GM12872 (cell line): ENCODE results near the gene SIL1.

ENCODE experiments used
- TF ChIP-seq, protein P1 (sequence below): IDR thresholded peaks from 3 replicates; pipeline ENCODE4 v1.5.1; 2011; ENCODE audit warnings: low read depth, mild to moderate bottlenecking, low read length, moderate library complexity; ENCODE audit not compliant: insufficient read depth

SIL1 gene

GRCh38 chr5:138946241-138946623 lies 251.9 kb downstream of the SIL1 start:
- TF ChIP-seq, protein P1, sequence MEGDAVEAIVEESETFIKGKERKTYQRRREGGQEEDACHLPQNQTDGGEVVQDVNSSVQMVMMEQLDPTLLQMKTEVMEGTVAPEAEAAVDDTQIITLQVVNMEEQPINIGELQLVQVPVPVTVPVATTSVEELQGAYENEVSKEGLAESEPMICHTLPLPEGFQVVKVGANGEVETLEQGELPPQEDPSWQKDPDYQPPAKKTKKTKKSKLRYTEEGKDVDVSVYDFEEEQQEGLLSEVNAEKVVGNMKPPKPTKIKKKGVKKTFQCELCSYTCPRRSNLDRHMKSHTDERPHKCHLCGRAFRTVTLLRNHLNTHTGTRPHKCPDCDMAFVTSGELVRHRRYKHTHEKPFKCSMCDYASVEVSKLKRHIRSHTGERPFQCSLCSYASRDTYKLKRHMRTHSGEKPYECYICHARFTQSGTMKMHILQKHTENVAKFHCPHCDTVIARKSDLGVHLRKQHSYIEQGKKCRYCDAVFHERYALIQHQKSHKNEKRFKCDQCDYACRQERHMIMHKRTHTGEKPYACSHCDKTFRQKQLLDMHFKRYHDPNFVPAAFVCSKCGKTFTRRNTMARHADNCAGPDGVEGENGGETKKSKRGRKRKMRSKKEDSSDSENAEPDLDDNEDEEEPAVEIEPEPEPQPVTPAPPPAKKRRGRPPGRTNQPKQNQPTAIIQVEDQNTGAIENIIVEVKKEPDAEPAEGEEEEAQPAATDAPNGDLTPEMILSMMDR: no peak

- TF ChIP-seq, protein P1: peak; percentile 16; the same call in 1 of the 3 replicates
Observed at GRCh38 chr5:138945421-138946240, 252.5 kb downstream of the SIL1 start.

- TF ChIP-seq, protein P1: no peak
Observed at GRCh38 chr5:138944527-138945322, 253.4 kb downstream of the SIL1 start.

- TF ChIP-seq, protein P1: no peak
Observed at GRCh38 chr5:138943599-138944173, 254.5 kb downstream of the SIL1 start.

DNA sequence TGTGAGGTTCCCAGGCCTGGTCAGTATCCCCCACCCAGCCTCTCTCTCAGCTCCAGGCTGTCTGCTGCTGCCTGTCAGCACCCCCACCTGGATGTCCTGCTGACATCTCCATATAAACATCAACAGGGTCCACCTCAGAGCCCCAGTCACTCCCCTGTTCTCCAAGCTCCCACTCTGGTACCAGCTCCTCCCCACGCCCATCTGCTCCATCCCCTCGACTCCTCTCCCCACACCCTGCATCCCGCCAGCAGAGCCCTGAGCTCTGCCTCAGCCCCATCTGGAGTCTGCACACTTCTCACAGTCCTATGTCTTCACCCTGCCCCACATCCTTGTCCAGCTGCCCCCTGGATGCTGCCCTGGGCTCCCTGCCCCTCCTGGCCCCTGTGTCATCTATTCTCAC lies 255.3 kb downstream of the SIL1 start:
- TF ChIP-seq, protein P1: no peak

- TF ChIP-seq, protein P1: no peak
Observed at GRCh38 chr5:138942066-138942465, 256.1 kb downstream of the SIL1 start.

DNA sequence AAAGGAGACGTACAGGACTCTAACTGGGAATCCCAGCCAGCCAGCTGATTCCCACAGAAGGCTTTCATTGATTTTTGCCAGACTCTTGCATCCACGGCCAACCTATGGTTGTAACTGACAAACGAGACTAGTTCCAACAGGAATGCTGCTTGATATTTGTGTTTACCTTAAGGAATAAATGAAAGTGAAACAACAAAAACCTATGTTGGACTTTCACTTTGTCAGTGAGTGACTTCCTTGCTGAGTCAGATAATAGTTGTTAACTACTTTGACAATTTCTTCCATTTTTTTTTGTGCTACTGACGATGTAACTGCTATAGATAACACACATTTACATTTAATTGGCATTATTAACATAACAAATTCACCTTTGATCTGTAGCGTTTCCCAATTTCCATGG lies 259.6 kb downstream of the SIL1 start:
- TF ChIP-seq, protein P1: no peak
